Stimulated activated CD8-positive, alpha-beta memory T cell treated with anti-CD3 and anti-CD28 coated beads, Interleukin-15, amount 100 ng/mL, for 1 hour (primary cell): ENCODE data around the gene RNF115.
"Not testable (repeated sequence)": the region's sequence is repeated elsewhere in the genome, so short reads cannot be mapped to it uniquely, and the experiment has no call there.

Experiments
- DNase-seq: peaks from one replicate; pipeline ENCODE4 v3.0.0-alpha.2; 2020; ENCODE audit warnings: low read depth

The RNF115 gene

DNA sequence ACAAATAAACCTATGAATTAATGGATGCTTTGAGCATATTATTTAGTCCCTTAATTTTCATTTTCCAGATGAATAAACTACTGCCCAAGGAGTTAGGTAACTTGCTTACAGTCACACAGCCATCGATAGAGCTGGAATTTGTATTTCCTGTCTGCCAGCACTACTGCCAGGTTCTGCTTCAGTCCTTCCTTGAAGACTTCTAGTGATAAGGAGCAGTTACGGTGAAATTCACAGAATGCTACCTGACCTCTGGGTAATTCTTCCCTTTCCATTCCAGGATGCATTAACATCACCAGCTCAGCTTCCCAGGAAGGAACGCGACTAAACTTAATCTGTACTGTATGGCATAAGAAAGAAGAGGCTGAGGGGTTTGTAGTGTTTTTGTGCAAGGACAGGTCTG, 93.4 kb downstream of the RNF115 start:
- no peak for DNase-seq

DNA sequence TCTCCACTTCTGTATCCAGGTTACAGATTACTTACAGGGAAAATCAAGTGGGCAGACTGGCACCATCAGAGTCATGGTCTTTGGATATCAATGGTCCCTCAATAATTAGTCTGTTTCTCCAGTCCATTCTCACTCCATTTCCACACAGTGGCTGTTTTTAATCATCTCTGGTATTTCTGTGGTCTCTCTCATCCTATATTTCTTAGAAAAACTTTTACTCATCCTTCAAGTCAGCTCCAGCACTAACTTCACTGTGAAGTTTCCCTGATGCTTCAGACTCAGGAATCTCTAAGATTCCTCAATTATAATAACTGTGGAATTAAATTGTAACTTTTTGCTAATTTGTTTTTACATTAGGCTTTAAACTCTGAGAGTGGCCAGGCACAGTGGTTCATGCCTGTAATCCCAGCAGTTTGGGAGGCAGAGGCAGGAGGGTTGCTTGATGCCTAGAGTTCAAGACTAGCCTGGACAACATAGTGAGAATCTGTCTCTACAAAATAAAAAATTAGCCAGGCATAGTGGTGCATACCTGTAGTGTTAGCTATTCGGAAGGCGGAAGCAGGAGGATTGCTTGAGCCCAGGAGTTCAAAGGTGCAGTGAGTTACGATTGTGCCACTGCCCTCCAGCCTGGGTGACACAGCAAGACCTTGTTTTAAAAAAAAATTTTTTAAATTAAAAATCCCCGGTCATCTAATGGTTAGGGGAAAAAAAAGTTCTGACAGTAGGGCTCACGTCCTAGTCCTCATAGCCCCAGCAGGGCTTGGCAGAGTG, 94.0 kb downstream of the RNF115 start:
- no peak for DNase-seq

DNA sequence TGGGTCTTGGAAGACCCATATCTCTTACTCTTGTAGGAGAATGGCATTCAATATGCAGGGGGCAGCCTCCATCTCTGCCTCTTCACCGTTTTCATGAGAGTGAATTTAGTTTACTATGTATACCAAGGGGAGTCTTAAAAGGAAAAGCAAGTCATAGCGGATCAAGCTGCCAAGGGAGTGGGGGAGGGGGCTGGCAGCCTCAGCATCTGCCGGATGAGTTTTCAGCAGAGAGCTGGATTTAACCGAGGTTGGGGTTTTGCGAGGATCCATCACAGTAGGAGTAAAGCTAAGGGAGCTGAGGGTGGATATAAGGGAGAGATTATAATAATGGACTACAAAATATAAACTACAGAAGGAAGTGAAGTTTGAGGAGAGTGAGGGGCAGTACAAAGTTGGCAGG, 94.7 kb downstream of the RNF115 start:
- DNase-seq = no peak

DNA sequence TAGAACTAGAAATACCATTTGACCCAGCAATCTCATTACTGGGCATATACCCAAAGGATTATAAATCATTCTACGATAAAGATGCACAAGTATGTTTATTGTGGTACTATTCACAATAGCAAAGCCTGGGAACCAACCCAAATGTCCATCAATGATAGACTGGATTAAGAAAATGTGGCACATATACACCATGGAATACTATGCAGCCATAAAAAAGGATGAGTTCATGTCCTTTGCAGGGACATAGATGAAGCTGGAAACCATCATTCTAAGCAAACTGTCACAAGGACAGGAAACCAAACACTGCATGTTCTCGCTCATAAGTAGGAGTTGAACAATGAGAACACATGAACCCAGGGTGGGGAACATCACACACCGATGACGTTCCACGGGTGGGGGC, 97.7 kb downstream of the RNF115 start:
- DNase-seq = not testable (repeated sequence)

DNA sequence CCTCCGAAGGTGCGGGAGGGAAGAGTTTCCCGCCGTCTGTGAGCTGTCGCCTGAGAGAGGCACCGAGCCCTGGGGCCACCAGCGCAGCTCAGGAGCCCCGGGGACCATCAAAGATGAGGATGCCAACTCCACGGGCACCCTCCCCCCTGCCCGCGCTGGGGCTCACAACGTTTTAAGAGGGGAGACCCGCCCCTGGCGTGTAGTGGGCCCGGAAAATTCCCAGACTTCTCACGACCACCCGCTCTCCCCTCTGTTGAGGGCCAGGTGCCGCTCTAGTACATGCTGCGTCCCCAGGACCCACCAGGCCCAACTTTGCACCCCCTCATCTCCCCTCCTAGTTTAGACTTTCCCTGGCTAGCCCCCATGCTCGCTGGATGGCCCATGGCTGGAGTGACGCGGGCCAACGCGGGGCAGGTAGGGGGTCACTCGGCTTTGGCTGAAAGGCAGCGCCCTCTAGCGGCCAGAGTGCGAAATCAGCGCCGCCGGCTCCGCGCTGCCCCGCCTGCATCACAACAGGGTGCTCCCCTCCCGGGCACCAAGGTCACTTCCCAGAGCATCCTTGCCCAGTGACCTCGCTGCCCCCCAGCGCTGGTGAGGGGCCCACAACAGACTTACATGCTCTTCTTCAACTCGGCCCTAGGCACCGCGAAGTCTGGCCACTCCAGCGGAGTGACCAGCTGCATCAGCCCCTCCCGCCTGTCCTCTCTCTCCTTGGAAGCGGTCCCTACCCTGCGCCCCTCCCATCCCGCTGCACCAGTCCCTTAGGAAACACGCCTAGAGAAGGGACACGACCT, 102.8 kb downstream of the RNF115 start:
- peak; percentile 48 for DNase-seq

DNA sequence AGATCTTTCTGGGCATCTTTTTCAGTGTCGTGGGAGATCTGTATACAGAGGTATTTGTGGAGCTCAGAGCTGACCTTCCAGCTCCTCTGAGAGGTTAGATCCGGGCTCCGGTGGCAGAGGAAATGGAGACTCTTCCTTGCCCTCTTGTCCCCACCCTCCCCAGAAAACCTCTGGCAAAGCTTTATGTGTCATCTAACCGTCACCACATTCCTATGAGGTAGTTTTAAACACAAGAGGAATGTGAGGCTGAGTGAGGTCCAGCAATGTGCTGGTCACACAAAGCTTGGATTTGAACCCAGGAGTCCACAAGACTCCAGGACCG, 103.4 kb downstream of the RNF115 start:
- DNase-seq = no peak

DNA sequence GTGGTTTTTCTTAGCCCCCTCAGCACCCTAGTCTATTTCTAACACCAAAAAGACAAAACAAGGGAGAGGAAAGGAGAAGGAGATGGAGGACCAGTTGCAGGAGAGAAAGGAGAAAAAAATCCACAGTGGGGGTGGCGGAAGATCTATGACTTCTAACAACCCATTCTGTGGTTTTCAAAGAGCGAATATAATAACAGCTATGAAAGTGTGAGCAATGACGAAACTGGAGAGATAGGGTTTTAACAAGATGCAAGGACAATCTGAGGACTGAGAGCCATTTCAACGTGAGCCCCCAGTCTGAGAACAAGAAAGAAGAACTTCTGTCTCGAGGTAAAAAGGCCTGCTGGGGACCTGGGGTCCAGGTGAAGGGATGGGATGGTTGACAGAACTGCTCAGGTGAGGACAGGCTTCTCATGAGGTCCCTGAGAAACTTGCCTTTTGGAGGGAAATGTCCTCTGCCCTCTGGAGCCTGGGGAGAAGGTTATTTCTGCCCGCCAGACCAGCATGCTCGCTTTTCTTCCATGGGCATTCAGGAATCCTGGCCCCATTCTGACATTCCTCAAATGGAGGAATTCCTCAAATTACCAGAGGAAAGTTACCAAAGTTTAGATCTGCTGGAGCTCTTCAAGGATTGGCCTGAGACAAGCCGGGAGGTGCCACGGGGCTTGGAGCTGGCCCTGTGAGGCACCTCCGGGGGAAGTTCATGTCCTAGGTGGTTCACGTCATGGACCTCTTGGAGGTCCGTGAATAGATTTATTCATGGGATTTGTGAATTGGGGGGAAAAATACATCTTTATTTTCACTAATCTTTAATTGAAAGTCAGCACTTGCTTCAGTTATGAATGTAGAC, 104.4 kb downstream of the RNF115 start, which contains the start of gene CD160:
CD160 (plus strand) TSS at position 270 of the 850 bp plus-strand sequence. CDS start 8,829 bp downstream, outside the sequence.
- no peak for DNase-seq

DNA sequence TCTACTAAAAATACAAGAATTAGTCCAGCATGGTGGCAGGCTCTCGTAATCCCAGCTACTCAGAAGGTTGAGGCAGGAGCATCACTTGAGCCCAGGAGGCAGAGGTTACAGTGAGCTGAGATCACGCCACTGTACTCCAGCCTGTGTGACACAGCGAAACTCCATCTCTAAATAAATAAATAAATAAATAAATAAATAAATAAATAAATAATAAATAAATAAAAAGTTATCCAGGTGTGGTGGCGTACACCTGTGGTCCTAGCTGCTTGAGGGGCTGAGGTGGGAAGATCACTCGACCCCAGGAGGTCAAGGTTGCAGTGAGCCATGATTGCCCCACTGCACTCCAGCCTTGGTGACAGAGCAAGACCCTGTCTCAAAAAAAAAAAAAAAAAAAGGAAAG, 105.4 kb downstream of the RNF115 start:
- not testable (repeated sequence) for DNase-seq

DNA sequence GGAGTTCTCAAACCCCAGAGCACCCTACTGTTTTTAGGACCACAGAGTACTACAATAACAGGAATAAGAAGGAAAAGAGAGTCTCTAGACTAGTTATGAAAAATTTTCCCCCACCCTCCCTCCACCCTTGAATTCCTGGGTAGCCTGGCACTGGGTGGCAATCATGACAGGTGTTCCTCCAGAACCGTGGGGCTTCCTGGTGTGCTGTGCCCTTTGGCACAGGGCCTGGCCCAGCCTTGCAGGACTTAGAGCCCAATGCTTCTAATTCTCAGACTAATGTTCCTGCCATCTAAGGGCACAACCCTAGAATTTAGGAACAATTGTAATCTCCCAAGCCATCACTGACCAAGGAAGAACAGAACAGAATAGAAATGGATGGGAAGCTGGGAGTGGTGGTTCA, 106.1 kb downstream of the RNF115 start:
- no peak for DNase-seq

DNA sequence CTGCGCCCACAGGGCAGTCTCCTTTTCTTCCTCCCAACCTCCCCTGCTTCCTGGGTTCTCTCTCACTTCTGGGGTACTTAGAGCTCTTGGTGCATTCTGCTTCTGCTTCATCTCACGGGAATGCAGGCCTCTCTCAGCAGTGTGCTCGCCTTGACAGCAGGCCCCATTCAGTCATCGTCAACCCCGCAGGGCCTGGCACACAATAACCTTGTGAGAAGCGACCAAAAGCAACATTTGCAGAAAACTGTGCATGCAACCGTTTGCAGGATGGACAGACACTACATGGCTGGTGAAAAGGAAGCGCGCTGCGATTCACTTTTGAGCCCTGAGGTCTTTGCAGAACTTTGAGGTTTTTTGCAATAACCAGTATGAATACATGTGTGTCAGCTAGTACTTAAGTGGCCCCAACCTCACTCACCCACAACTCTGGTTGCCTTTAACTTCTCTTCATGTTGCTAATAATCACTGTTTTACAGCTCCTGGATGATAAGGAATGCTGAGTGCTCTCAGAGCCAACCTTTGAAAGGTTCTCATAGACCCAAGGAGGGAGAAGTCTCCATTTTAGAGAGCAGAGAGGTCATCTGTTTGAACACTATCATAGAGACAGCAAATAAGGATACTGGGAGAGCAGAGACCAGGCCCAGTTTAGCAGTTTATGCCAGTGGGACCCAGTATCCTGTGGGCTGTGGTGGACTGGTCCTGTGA, 107.1 kb downstream of the RNF115 start:
- DNase-seq = no peak

DNA sequence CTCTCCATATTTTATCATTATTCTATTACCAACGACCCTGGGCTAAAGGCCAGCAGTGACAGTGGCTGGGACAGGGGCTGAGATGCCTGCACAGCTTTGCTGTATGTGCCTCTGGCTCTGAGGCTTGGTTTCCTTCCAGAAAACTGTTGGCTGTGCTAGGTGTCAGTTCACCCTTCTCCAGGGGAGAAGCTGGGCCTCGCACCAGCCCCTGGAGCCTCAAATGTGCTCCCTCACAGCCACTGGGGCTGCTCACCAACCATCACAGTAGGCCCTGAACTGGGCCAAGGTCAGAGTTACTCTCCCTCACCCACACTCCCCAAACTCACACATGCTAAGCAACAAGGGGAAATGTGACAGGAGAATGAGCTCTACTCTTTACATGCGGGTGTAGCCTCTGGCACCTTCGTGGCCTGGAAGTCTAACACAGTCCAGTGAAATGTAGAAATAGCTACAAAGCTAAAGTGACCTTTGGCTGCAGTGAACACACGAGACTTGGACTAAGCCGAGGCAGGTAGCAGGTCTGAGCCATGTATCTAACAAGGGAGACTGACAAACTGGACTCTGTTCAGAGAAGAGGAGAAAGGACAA, 109.3 kb downstream of the RNF115 start:
- DNase-seq = no peak

DNA sequence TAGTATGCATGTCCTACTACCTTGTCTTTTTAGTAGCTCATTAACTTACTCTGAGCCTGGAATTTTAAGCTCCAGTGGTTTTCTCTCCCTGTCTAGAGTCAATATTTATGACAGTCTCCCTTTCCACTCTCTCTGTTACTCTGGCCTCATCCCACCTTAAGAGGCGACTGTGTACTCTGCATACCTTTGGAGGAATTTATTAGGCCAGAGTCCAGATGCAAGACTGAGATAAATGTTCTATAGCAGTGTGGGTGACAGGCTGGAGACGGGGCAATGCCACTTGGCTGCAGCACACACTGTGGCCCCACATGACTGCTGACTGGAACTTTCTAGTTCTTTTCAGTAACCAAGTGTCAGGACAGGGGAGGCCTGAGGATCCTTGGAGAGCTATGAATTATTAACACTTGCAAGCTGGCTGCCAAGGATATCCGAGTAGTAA, 112.7 kb downstream of the RNF115 start:
- no peak for DNase-seq

DNA sequence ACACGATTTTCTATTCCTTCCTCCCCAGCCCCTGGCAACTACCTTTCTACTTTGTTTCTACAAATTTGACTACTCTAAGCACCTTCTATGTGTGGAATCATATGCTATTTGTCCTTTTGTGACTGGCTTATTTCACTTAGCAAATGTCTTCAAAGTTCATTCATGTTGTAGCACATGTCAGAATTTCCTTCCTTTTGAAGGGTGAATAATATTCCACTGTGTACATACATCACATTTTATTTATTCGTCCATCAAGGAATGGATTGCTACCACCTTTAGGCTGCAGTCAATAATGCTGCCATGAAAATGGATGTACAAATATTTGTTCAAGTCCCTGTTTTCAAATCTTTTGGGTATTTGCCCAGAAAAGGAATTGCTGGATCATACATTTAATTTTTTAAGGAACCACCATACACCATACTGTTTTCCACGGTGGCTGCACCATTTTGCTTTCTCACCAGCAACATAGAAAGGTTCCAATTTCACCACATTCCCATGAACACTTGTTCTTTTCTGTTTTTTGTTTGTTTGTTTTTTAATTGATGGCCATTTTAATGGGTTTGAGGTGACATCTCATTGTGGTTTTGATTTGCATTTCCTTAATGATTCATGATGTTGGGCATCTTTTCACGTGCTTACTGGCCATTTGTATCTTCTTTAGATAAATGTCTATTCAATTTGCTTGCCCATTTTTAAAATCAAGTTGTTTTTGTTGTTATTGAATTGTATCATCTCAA, 113.4 kb downstream of the RNF115 start:
- DNase-seq = no peak

DNA sequence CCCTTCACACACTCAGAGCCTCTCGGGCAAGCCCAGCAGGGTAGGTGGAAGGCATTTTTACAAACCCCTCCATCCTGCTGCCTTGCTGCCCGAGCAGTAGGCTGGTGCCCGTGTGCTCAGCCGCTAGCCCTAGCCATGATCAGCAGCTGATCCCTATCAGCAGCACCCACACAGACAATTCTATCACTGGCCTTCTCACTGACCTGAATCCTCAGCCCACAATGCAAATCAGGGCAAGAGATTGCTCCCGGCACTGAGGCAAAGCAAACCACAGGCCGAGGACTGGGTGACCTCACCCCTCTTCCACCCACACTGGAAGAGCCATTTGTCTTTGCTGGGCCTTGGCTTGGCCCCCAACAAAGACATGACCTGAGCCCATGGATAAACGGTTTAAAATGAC, 115.8 kb downstream of the RNF115 start:
- DNase-seq = no peak

DNA sequence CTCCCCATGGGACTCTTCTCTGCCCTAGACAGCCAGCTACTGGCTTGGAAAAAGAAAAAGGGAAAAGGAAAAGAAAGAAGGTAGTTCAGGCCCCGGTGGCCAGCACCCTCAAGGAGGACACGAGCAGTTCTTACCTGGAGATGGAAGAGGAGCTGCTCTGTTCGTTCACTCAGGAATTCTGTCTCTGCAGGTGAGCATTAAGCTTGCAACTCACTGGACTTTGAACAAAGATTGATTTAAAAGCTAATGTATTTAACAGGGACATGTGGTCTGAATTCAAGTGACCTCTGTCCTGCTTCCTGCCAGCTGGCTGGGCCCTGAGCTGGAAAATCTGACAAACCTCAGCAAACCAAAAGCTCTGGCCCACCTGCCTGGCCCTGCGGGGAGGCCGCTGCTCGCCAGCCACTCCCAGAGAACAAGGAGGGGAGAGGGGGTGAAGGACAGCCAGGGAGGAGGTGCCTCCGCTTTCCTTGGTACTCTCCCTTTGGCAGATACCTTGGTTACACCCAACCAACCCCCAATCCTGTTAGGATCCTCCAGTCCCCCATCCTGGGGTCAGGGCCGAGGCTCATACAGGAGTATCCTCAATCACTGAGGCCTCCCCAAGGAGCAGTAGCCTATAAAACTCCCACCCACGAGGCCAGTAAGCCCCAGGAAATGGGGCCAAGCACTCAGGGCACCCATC, 116.6 kb downstream of the RNF115 start, which contains the start of gene PDZK1:
PDZK1 (minus strand) TSS at position 186 of the 685 bp plus-strand sequence. CDS start 19,347 bp downstream, outside the sequence.
- DNase-seq = no peak

DNA sequence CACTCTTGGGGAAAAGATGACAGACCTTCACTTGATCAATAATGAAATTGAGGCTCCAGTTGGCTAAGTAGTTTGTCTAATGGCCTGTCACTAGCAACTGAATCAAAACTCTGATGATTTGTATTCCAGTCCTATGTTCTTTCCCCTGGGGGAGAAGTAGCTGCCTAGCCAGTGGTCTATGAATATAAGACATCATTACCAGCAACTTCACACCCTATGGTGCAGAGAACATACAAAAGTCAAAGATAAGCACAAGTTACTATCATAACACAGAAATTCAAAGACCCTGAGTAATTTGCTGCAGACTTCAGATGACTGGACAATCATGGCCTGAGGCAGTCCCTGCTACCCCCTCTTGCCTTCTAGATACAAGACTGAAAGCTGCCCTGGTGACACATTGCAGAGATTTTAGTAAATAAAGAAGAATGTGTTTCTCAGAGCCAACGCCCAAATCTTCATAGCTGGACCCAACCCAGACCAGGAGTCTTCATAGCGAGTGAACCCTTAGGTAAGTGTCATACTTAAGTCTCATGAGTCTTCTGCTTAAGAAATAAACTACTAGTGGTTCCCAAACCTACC, 117.7 kb downstream of the RNF115 start:
- DNase-seq = no peak

DNA sequence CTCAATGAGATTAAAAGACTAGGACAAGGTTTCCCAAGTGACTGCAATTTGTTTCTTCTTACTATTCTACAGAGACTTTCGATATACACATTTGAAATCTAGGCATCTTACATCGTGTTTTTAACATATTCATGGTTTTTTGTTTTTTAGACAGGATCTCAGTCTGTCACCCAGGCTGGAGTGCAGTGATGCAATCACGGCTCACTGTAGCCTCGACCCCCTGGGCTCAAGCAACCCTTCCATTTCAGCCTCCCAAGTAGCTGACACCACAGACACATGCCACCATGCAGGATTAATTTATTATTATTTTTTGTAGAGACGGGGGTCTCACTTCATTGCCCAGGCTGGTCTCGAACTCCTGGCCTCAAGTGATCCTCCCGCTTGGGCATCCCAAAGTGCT, 118.3 kb downstream of the RNF115 start:
- DNase-seq = no peak

DNA sequence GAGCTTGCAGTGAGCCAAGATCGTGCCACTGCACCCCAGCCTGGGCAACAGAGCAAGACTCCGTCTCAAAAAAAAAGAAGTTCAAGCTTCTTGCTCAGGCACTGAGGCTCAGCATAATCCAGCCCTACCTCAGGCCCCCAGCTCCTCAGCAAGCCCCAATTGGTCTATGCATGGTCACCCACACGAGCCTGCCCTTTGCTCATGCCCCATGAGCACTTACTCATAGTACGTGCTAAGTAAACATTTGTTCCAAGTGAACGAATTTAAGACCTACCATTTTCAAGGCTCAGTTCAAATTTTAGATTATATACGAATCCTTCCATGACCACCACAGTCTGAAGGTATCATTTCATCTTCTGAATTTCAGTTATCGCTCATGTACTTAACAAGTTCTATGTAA, 121.1 kb downstream of the RNF115 start:
- no peak for DNase-seq

DNA sequence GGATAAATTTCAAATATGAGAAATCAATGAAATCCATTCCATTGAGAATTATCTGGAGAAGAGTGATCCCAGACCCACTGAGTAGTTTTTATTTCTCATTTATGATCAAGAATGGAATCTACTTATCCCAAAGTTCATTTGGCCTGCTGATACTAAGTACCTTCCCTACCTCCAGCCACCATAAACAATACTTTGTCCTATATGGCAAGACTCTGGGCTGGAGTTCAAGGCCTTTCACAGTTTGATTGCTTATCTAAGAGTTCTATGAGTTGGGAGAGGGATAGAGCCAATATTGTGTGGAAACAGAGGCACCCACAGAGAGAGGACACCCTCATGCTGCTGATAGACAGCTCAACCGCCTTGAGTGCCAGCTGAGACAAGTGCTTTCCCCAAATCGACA, 121.8 kb downstream of the RNF115 start:
- DNase-seq = no peak
